H9 (cell line): ENCODE measurements around the gene FTO. TPM values are rescaled to one million over a fixed set of nuclear protein-coding genes. Genes with fewer than 3 reads are reported as not detected.

Source experiments
- DNase-seq: peaks from one replicate; pipeline ENCODE4 v3.0.0-alpha.2; 2017
- H2AFZ ChIP-seq: one replicate; pipeline ENCODE4 v1.6.1; 2013; ENCODE audit warnings: mild to moderate bottlenecking, low read length, control low read depth, moderate library complexity
- H2AK5ac ChIP-seq: 2 replicates; pipeline ENCODE4 v1.6.1; 2013; ENCODE audit warnings: low read length, control low read depth, mixed read lengths; ENCODE audit not compliant: insufficient read length
- H2BK120ac ChIP-seq: one replicate; pipeline ENCODE4 v1.6.1; 2013; ENCODE audit warnings: low read depth, mild to moderate bottlenecking, low read length, control low read depth, inconsistent platforms; ENCODE audit not compliant: poor library complexity, severe bottlenecking
- H2BK12ac ChIP-seq: 2 replicates; pipeline ENCODE4 v1.6.1; 2013; ENCODE audit warnings: low read length, control low read depth, mixed read lengths, low read depth; ENCODE audit not compliant: insufficient read length
- H2BK15ac ChIP-seq: 2 replicates; pipeline ENCODE4 v1.6.1; 2013; ENCODE audit warnings: low read depth, low read length, control low read depth
- H2BK20ac ChIP-seq: one replicate; pipeline ENCODE4 v1.6.1; 2013; ENCODE audit warnings: low read depth, mild to moderate bottlenecking, low read length, control low read depth, inconsistent platforms; ENCODE audit not compliant: poor library complexity, severe bottlenecking
- H2BK5ac ChIP-seq: 2 replicates; pipeline ENCODE4 v1.6.1; 2013; ENCODE audit warnings: low read length, control low read depth, mixed read lengths; ENCODE audit not compliant: insufficient read length
- H3K14ac ChIP-seq: 2 replicates; pipeline ENCODE4 v1.6.1; 2013; ENCODE audit warnings: low read length, control low read depth; ENCODE audit not compliant: insufficient read depth
- H3K18ac ChIP-seq: 2 replicates; pipeline ENCODE4 v1.6.1; 2013; ENCODE audit warnings: low read depth, mild to moderate bottlenecking, mixed read lengths, low read length, control low read depth; ENCODE audit not compliant: insufficient read length
- H3K23ac ChIP-seq: 2 replicates; pipeline ENCODE4 v1.6.1; 2013; ENCODE audit warnings: low read length, control low read depth, mixed read lengths, low read depth; ENCODE audit not compliant: insufficient read length
- H3K23me2 ChIP-seq: 2 replicates; pipeline ENCODE4 v1.6.1; 2013; ENCODE audit warnings: low read depth, mild to moderate bottlenecking, mixed read lengths, low read length, control low read depth; ENCODE audit not compliant: insufficient read length, poor library complexity, severe bottlenecking
- H3K27ac ChIP-seq: 2 replicates; pipeline ENCODE4 v1.5.1; 2013; ENCODE audit warnings: low read length, control low read depth, mixed read lengths, low read depth; ENCODE audit not compliant: insufficient read length
- H3K27me3 ChIP-seq: 2 replicates; pipeline ENCODE4 v1.6.1; 2013; ENCODE audit warnings: low read length, control low read depth, inconsistent platforms; ENCODE audit not compliant: insufficient read depth
- H3K4ac ChIP-seq: 2 replicates; pipeline ENCODE4 v1.6.1; 2013; ENCODE audit warnings: low read depth, mild to moderate bottlenecking, control low read depth, inconsistent platforms, low read length, moderate library complexity
- H3K4me1 ChIP-seq: 2 replicates; pipeline ENCODE4 v1.6.1; 2013; ENCODE audit warnings: low read length, control low read depth, inconsistent platforms; ENCODE audit not compliant: insufficient read depth
- H3K4me2 ChIP-seq: 2 replicates; pipeline ENCODE4 v1.6.1; 2013; ENCODE audit warnings: low read length, control low read depth, mixed read lengths; ENCODE audit not compliant: insufficient read length, insufficient read depth
- H3K56ac ChIP-seq: 2 replicates; pipeline ENCODE4 v1.6.1; 2013; ENCODE audit warnings: low read depth, mild to moderate bottlenecking, mixed read lengths, low read length, control low read depth; ENCODE audit not compliant: insufficient read length
- H3K79me1 ChIP-seq: 2 replicates; pipeline ENCODE4 v1.6.1; 2013; ENCODE audit warnings: low read depth, mild to moderate bottlenecking, moderate library complexity, low read length, control low read depth, inconsistent platforms; ENCODE audit not compliant: insufficient read depth, poor library complexity, severe bottlenecking
- H3K79me2 ChIP-seq: 2 replicates; pipeline ENCODE4 v1.6.1; 2013; ENCODE audit warnings: low read length, control low read depth, inconsistent platforms; ENCODE audit not compliant: insufficient read depth
- H3K9ac ChIP-seq: 2 replicates; pipeline ENCODE4 v1.6.1; 2013; ENCODE audit warnings: low read length, control low read depth, mixed read lengths; ENCODE audit not compliant: insufficient read length; ENCODE audit errors: extremely low read depth
- H3K9me3 ChIP-seq: one replicate; pipeline ENCODE4 v1.6.1; 2013; ENCODE audit warnings: low read depth, low read length, inconsistent platforms; ENCODE audit not compliant: control insufficient read depth
- H3T11ph ChIP-seq: one replicate; pipeline ENCODE4 v1.6.1; 2013; ENCODE audit warnings: mild to moderate bottlenecking, low read length, control low read depth, inconsistent platforms
- H4K20me1 ChIP-seq: one replicate; pipeline ENCODE4 v1.6.1; 2013; ENCODE audit not compliant: control insufficient read depth, insufficient read length, insufficient read depth
- H4K5ac ChIP-seq: 2 replicates; pipeline ENCODE4 v1.6.1; 2013; ENCODE audit warnings: low read depth, mild to moderate bottlenecking, mixed read lengths, low read length, control low read depth; ENCODE audit not compliant: insufficient read length
- H4K8ac ChIP-seq: replicated peaks from 2 replicates; pipeline ENCODE4 v1.6.1; 2013; ENCODE audit warnings: low read length, control low read depth, mixed read lengths, low read depth; ENCODE audit not compliant: insufficient read length
- H4K91ac ChIP-seq: 2 replicates; pipeline ENCODE4 v1.6.1; 2013; ENCODE audit warnings: low read depth, mild to moderate bottlenecking, moderate library complexity, mixed read lengths, low read length, control low read depth; ENCODE audit not compliant: insufficient read length
- H3K27ac Mint-ChIP-seq, 3 experiments: 2 replicates in 2 of 3; 3 replicates in 1 of 3; pipeline ENCODE4 v1.8.0; 2020 to 2021; ENCODE audit warnings: mixed read lengths in 3 of 3, mild to moderate bottlenecking in 1 of 3, moderate library complexity in 1 of 3
- H3K27me3 Mint-ChIP-seq: 2 replicates; pipeline ENCODE4 v1.8.0; 2021; ENCODE audit warnings: low read depth, mild to moderate bottlenecking, moderate library complexity, mixed read lengths
- H3K36me3 Mint-ChIP-seq, 3 experiments: 2 replicates in 2 of 3; 3 replicates in 1 of 3; pipeline ENCODE4 v1.8.0; 2020 to 2021; ENCODE audit warnings: low read depth in 3 of 3, mixed read lengths in 3 of 3; ENCODE audit not compliant: insufficient read depth in 1 of 3
- H3K4me1 Mint-ChIP-seq, 2 experiments: 2 replicates each; pipeline ENCODE4 v1.8.0; 2020; ENCODE audit warnings: mixed read lengths in 2 of 2
- H3K4me3 Mint-ChIP-seq, 2 experiments: 2 replicates in 1 of 2; 3 replicates in 1 of 2; pipeline ENCODE4 v1.8.0; 2020 to 2021; ENCODE audit warnings: mild to moderate bottlenecking in 2 of 2, mixed read lengths in 2 of 2, moderate library complexity in 1 of 2
- H3K9me3 Mint-ChIP-seq, 2 experiments: 2 replicates in 1 of 2; 3 replicates in 1 of 2; pipeline ENCODE4 v1.8.0; 2020; ENCODE audit warnings: mild to moderate bottlenecking in 2 of 2, mixed read lengths in 2 of 2, moderate library complexity in 1 of 2
- WGBS: extraction: QIAGEN DNeasy Blood & Tissue Kit; methylation state at CpG from one replicate; pipeline ENCODE4 v1.1.7; 2013; ENCODE audit warnings: missing lambda C conversion rate, low lambda C conversion rate, mixed read lengths; ENCODE audit not compliant: insufficient read length; ENCODE audit errors: extremely low coverage; 5-methylcytosine and 5-hydroxymethylcytosine counted together
- total RNA-seq: library from RNA; stranded (reverse); gene quantifications from 2 replicates; pipeline ENCODE4 v1.2.1, GENCODE V29; 2021
- TF ChIP-seq, protein P1 (sequence below): fragments of 200-600 bp; sonication (generic); conservative IDR thresholded peaks from 3 replicates; pipeline ENCODE4 v1.8.0; 2021; ENCODE audit warnings: antibody characterized with exemption, mild to moderate bottlenecking

Gene FTO
- total RNA-seq, 1 experiment from 2014 or later: 67.9 TPM

DNA sequence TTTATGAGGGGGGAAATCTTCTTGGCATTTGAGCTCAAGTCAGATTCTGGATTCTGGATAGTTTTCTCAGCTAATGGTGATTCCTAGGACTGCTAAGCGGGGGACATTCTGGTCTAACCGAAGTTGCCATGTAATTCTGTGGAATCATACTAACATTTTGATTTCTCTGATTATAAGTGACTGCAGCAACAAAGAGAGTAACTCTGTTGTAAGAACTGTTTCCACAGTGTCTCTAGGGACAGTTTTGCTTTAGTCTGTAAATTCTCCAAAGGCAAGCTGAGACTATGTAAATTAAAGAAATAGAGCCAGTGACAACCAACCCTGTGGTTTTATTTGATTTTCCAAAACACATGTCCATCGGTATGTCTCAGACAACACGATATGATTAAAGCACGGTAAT is 296.4 kb downstream of the FTO start:
- no CpG with 5 or more reads among the region's 5 CpGs for WGBS
- H3K14ac ChIP-seq: no peak overlapping the region
- H4K5ac ChIP-seq: no peak overlapping the region
- H3K4me2 ChIP-seq: no peak overlapping the region
- no peaks in the 10 kb centered on the region for H3K4me1 ChIP-seq
- no peak overlapping the region for H3K27ac ChIP-seq
- no peaks in the 10 kb centered on the region for H3K23me2 ChIP-seq
- Mint-ChIP-seq H3K27me3 (no peaks in the 10 kb centered on the region), H3K36me3 (no peaks in the 10 kb centered on the region), H3K9me3 (no peaks in the 10 kb centered on the region), H3K4me1 (no peaks in the 10 kb centered on the region; a peak in 1 of 4 replicates), H3K27ac (no peak overlapping the region), H3K4me3 (no peak overlapping the region)
- H3T11ph ChIP-seq: no peak overlapping the region
- H3K9me3 ChIP-seq: no peaks in the 10 kb centered on the region
- H3K56ac ChIP-seq: no peak overlapping the region
- H3K18ac ChIP-seq: no peak overlapping the region
- TF ChIP-seq, protein P1, sequence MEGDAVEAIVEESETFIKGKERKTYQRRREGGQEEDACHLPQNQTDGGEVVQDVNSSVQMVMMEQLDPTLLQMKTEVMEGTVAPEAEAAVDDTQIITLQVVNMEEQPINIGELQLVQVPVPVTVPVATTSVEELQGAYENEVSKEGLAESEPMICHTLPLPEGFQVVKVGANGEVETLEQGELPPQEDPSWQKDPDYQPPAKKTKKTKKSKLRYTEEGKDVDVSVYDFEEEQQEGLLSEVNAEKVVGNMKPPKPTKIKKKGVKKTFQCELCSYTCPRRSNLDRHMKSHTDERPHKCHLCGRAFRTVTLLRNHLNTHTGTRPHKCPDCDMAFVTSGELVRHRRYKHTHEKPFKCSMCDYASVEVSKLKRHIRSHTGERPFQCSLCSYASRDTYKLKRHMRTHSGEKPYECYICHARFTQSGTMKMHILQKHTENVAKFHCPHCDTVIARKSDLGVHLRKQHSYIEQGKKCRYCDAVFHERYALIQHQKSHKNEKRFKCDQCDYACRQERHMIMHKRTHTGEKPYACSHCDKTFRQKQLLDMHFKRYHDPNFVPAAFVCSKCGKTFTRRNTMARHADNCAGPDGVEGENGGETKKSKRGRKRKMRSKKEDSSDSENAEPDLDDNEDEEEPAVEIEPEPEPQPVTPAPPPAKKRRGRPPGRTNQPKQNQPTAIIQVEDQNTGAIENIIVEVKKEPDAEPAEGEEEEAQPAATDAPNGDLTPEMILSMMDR: no peak
- no peak overlapping the region for H2BK120ac ChIP-seq
- no peak overlapping the region for H3K4ac ChIP-seq
- H4K20me1 ChIP-seq: no peaks in the 10 kb centered on the region
- no peak overlapping the region for H2AFZ ChIP-seq
- no peak overlapping the region for H2BK20ac ChIP-seq
- H2BK5ac ChIP-seq: no peak overlapping the region
- DNase-seq: no peak
- H3K9ac ChIP-seq: no peak overlapping the region
- no peaks in the 10 kb centered on the region for H3K27me3 ChIP-seq
- H4K8ac ChIP-seq: no peak overlapping the region
- no peak overlapping the region for H2BK15ac ChIP-seq
- no peak overlapping the region for H3K23ac ChIP-seq
- H3K79me2 ChIP-seq: no peaks in the 10 kb centered on the region
- no peak overlapping the region for H2AK5ac ChIP-seq
- H3K79me1 ChIP-seq: no peaks in the 10 kb centered on the region
- H4K91ac ChIP-seq: no peak overlapping the region
- H2BK12ac ChIP-seq: no peak overlapping the region
